IMR-90 (cell line): Measurements from ENCODE around the gene DENND1B. TPM values are rescaled to one million over a fixed set of nuclear protein-coding genes. Genes with fewer than 3 reads are reported as not detected.

Experiments
- ATAC-seq: fragments of 200-7000 bp; cut with Tn5 transposase; 2 replicates; pipeline ENCODE4 v1.9.1; 2020; ENCODE audit warnings: low read depth, mild to moderate bottlenecking, moderate library complexity
- BruUV-seq: library from RNA; stranded (reverse); fragments of 400-500 nt; replicated peaks from 2 replicates; lab custom pipeline; 2021; lab: Mats Ljungman, UMichigan
- CTCF ChIA-PET: fragments of 300-600 bp; formaldehyde crosslinking; extraction: SDS; loops from one replicate; lab custom pipeline; 2021; ENCODE audit warnings: antibody characterized with exemption; lab: Yijun Ruan, JAX
- POLR2A ChIA-PET: fragments of 300-600 bp; sonication (Branson Sonifier 250); formaldehyde crosslinking; loops from one replicate; lab custom pipeline; 2022; ENCODE audit warnings: antibody characterized with exemption; ENCODE audit not compliant: unreplicated experiment; lab: Charles Lee
- DNase-seq: peaks from one replicate; pipeline ENCODE4 v3.0.0; 2013
- H2AFZ ChIP-seq: replicated peaks from 2 replicates; pipeline ENCODE3; 2013; ENCODE audit warnings: low read length, mild to moderate bottlenecking; ENCODE audit not compliant: poor library complexity
- H2AK5ac ChIP-seq: 2 replicates; pipeline ENCODE4 v1.6.1; 2013; ENCODE audit warnings: low read depth, low read length, inconsistent platforms
- H2AK9ac ChIP-seq: replicated peaks from 2 replicates; pipeline ENCODE3; 2013; ENCODE audit warnings: mild to moderate bottlenecking, low read depth, low read length, moderate library complexity; ENCODE audit not compliant: poor library complexity
- H2BK120ac ChIP-seq: 2 replicates; pipeline ENCODE4 v1.6.1; 2013; ENCODE audit warnings: low read depth, low read length, inconsistent platforms
- H2BK15ac ChIP-seq: 3 replicates; pipeline ENCODE4 v1.6.1; 2013; ENCODE audit warnings: low read depth, low read length, inconsistent platforms
- H2BK20ac ChIP-seq: 2 replicates; pipeline ENCODE4 v1.6.1; 2013; ENCODE audit warnings: low read depth, mild to moderate bottlenecking, inconsistent platforms, low read length, moderate library complexity
- H2BK5ac ChIP-seq: 2 replicates; pipeline ENCODE4 v1.6.1; 2013; ENCODE audit warnings: mild to moderate bottlenecking, low read depth, low read length, inconsistent platforms; ENCODE audit not compliant: poor library complexity, severe bottlenecking
- H3K14ac ChIP-seq: replicated peaks from 2 replicates; pipeline ENCODE4 v1.6.1; 2013; ENCODE audit warnings: low read depth, low read length, inconsistent platforms
- H3K18ac ChIP-seq: 2 replicates; pipeline ENCODE4 v1.6.1; 2013; ENCODE audit warnings: low read depth, low read length, control low read depth
- H3K23ac ChIP-seq: 2 replicates; pipeline ENCODE4 v1.6.1; 2013; ENCODE audit warnings: low read depth, low read length, inconsistent platforms
- H3K27ac ChIP-seq: 2 replicates; pipeline ENCODE4 v1.5.1; 2013; ENCODE audit warnings: mild to moderate bottlenecking, control low read depth, low read length; ENCODE audit not compliant: insufficient read depth
- H3K27me3 ChIP-seq: 2 replicates; pipeline ENCODE4 v1.6.1; 2013; ENCODE audit warnings: low read length; ENCODE audit not compliant: control insufficient read depth, insufficient read depth
- H3K36me3 ChIP-seq: 2 replicates; pipeline ENCODE4 v1.6.1; 2013; ENCODE audit warnings: low read length, mixed read lengths; ENCODE audit not compliant: control insufficient read depth, insufficient read depth
- H3K4ac ChIP-seq: 2 replicates; pipeline ENCODE4 v1.6.1; 2013; ENCODE audit warnings: low read depth, low read length, inconsistent platforms
- H3K4me1 ChIP-seq: 2 replicates; pipeline ENCODE4 v1.6.1; 2013; ENCODE audit warnings: low read length, mixed read lengths; ENCODE audit not compliant: control insufficient read depth, insufficient read depth
- H3K4me2 ChIP-seq: 2 replicates; pipeline ENCODE4 v1.6.1; 2013; ENCODE audit warnings: low read depth, mild to moderate bottlenecking, control low read depth, low read length, moderate library complexity
- H3K4me3 ChIP-seq: 2 replicates; pipeline ENCODE4 v1.5.1; 2013; ENCODE audit warnings: low read depth, mild to moderate bottlenecking, control low read depth, low read length, moderate library complexity; ENCODE audit not compliant: insufficient read depth
- H3K56ac ChIP-seq: 2 replicates; pipeline ENCODE4 v1.6.1; 2013; ENCODE audit warnings: low read length, inconsistent platforms; ENCODE audit not compliant: insufficient read depth; ENCODE audit errors: extremely low read depth
- H3K79me1 ChIP-seq, 2 experiments: 2 replicates each; pipeline ENCODE4 v1.6.1; 2013; ENCODE audit warnings: low read length in 2 of 2, inconsistent platforms in 1 of 2, low read depth in 1 of 2
- H3K9ac ChIP-seq: 2 replicates; pipeline ENCODE4 v1.6.1; 2013; ENCODE audit warnings: low read depth, low read length, control low read depth
- H3K9me1 ChIP-seq: 2 replicates; pipeline ENCODE4 v1.6.1; 2013; ENCODE audit warnings: low read length, inconsistent platforms; ENCODE audit not compliant: insufficient read depth
- H3K9me3 ChIP-seq: 2 replicates; pipeline ENCODE4 v1.6.1; 2013; ENCODE audit warnings: low read length; ENCODE audit not compliant: control insufficient read depth, insufficient read depth
- H4K20me1 ChIP-seq: 2 replicates; pipeline ENCODE4 v1.6.1; 2013; ENCODE audit warnings: low read length, inconsistent platforms; ENCODE audit not compliant: insufficient read depth
- H4K5ac ChIP-seq: 2 replicates; pipeline ENCODE4 v1.6.1; 2013; ENCODE audit warnings: mild to moderate bottlenecking, low read depth, low read length, control low read depth
- H4K8ac ChIP-seq, 2 experiments: 2 replicates each; pipeline ENCODE4 v1.6.1; 2013; ENCODE audit warnings: low read depth in 2 of 2, low read length in 2 of 2, control low read depth in 1 of 2, inconsistent platforms in 1 of 2
- H4K91ac ChIP-seq: 2 replicates; pipeline ENCODE4 v1.6.1; 2013; ENCODE audit warnings: low read depth, low read length, inconsistent platforms; ENCODE audit not compliant: insufficient read depth
- BHLHE40 ChIP-seq: fragments of 150-350 bp; IDR thresholded peaks from 2 replicates; pipeline ENCODE4 v1.6.1; 2016; ENCODE audit warnings: mild to moderate bottlenecking, low read depth, low read length
- CHD1 ChIP-seq: IDR thresholded peaks from 2 replicates; pipeline ENCODE4 v1.6.1; 2012; ENCODE audit warnings: low read depth, low read length, improper control_type of control experiment
- CTCF ChIP-seq: conservative IDR thresholded peaks from 2 replicates; pipeline ENCODE4 v1.5.1; 2012; ENCODE audit warnings: mild to moderate bottlenecking, low read depth, low read length, improper control_type of control experiment
- ELK1 ChIP-seq: fragments of 150-350 bp; IDR thresholded peaks from 2 replicates; pipeline ENCODE4 v1.6.1; 2016; ENCODE audit warnings: low read depth, mild to moderate bottlenecking, low read length, moderate library complexity, borderline replicate concordance
- FOS ChIP-seq: fragments of 150-350 bp; IDR thresholded peaks from 2 replicates; pipeline ENCODE4 v1.6.1; 2016; ENCODE audit warnings: low read depth, low read length
- MXI1 ChIP-seq: IDR thresholded peaks from 2 replicates; pipeline ENCODE4 v1.6.1; 2012; ENCODE audit warnings: low read depth, mild to moderate bottlenecking, low read length, moderate library complexity, borderline replicate concordance
- NFE2L2 ChIP-seq: fragments of 150-350 bp; IDR thresholded peaks from 2 replicates; pipeline ENCODE4 v1.6.1; 2016; ENCODE audit warnings: low read depth, mild to moderate bottlenecking, low read length
- RCOR1 ChIP-seq: IDR thresholded peaks from 2 replicates; pipeline ENCODE4 v1.6.1; 2012; ENCODE audit warnings: mild to moderate bottlenecking, low read length, improper control_type of control experiment; ENCODE audit not compliant: insufficient replicate concordance
- RFX5 ChIP-seq: IDR thresholded peaks from 2 replicates; pipeline ENCODE4 v1.8.0; 2012; ENCODE audit warnings: low read depth, mild to moderate bottlenecking, low read length, moderate library complexity
- SMC3 ChIP-seq: fragments of 150-350 bp; IDR thresholded peaks from 2 replicates; pipeline ENCODE4 v1.6.1; 2016; ENCODE audit warnings: low read depth, mild to moderate bottlenecking, antibody characterized with exemption, low read length, moderate library complexity
- USF2 ChIP-seq: fragments of 150-350 bp; IDR thresholded peaks from 2 replicates; pipeline ENCODE4 v1.6.1; 2017; ENCODE audit warnings: mild to moderate bottlenecking, antibody characterized with exemption, low read length, low read depth
- dilution Hi-C: fragments of 300-500 bp; cut with HindIII; formaldehyde crosslinking; loops from one replicate; pipeline ENCODE4 v1.14.3; 2018; ENCODE audit warnings: low sequenced_read_pairs; ENCODE audit not compliant: unreplicated experiment
- in situ Hi-C: fragments of 300-500 bp; cut with MboI; formaldehyde crosslinking; loops from 3 replicates; pipeline ENCODE4 v1.14.3; 2019; ENCODE audit warnings: low sequenced_read_pairs, inconsistent platforms, mixed read lengths
- intact Hi-C: fragments of 100-400 bp; cut with micrococcal nuclease; formaldehyde crosslinking; loops from 2 replicates; pipeline ENCODE4 v1.10.0; 2022
- polyA plus RNA-seq, 3 experiments: library from polyadenylated mRNA; depleted of rRNA; stranded (reverse); fragments of >200 nt; gene quantifications; 2 replicates each; pipeline ENCODE4 v1.2.3, GENCODE V29; 2012; ENCODE audit warnings: low replicate concordance in 1 of 3
- total RNA-seq: library from RNA; depleted of rRNA; stranded (reverse); fragments of >200 nt; gene quantifications from 2 replicates; pipeline ENCODE4 v1.2.3, GENCODE V29; 2012

Gene DENND1B
- total and polyA plus RNA-seq, 2 of the 4 experiments (the other 2 are of a cell fraction) = 4.0 to 24.2 TPM

DNA sequence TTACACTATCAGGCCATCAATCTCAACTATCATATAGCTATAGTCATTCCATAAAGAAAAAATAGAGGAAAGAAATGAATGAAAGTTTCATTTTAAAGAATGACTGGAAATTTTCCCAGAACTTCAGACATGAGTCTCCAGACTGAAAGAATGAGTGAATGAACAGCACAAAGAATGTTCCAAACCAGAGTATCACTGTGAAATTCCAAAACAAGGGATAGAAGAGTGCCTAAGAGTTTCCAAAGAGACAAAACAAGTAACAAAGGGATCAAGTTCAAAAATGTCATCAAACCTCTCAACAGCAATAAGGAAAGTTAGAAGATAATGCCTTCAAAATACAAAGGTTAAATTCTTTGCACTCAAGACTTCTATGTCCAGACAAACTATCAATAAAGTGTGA, 114.9 kb downstream of the DENND1B start:
- Histone ChIP-seq H3K9me1 (no peaks in the 10 kb centered on the region), H2BK20ac (no peak overlapping the region), H4K20me1 (no peaks in the 10 kb centered on the region), H2BK120ac (no peak overlapping the region), H3K23ac (no peak overlapping the region), H3K9me3 (no peaks in the 10 kb centered on the region), H4K91ac (no peak overlapping the region), H3K56ac (no peak overlapping the region), H3K4me3 (no peak overlapping the region), H3K14ac (no peak overlapping the region), H2AFZ (no peak overlapping the region), H3K27ac (no peak overlapping the region), H3K79me1 (no peaks in the 10 kb centered on the region; a peak in 1 of 4 replicates), H3K9ac (no peak overlapping the region), H3K4ac (no peak overlapping the region), H3K4me1 (no peaks in the 10 kb centered on the region; the same call in 1 of the 2 replicates), H4K5ac (no peak overlapping the region), H4K8ac (no peak overlapping the region), H3K36me3 (no peaks in the 10 kb centered on the region), H2BK5ac (no peak overlapping the region), H3K4me2 (no peak overlapping the region), H2BK15ac (no peak overlapping the region), H3K27me3 (no peaks in the 10 kb centered on the region), H2AK5ac (no peak overlapping the region), H3K18ac (no peak overlapping the region), H2AK9ac (no peak overlapping the region)
- DNase-seq = no peak
- ATAC-seq = no peak
- BruUV-seq = no TSS peak
- ChIA-PET POLR2A (interaction anchor here (0.6 kb wide), 1 partner anchor 242 kb away, joined by 3 read pairs; the partner anchor contains the start of gene C1orf53), CTCF (no interaction called here)
- intact Hi-C loops = no loop called here
- dilution Hi-C loops = no loop called here
- in situ Hi-C loops = no loop called here
- TF ChIP-seq MXI1 = no peak
- TF ChIP-seq CHD1 = no peak
- no peak for TF ChIP-seq RFX5
- no peak for TF ChIP-seq RCOR1
- TF ChIP-seq USF2 = no peak
- TF ChIP-seq NFE2L2 = no peak
- TF ChIP-seq BHLHE40 = no peak
- no peak for TF ChIP-seq ELK1
- no peak for TF ChIP-seq SMC3
- no peak for TF ChIP-seq FOS
- no peak for TF ChIP-seq CTCF
